HG02981 (cell line): ENCODE measurements around the gene CYBA.
A peak's percentile ranks its signal among the peaks of the same experiment; 100 is the strongest.
"Not testable (repeated sequence)": the region's sequence is repeated elsewhere in the genome, so short reads cannot be mapped to it uniquely, and the experiment has no call there.

Source experiments
- ATAC-seq: cut with Tn5 transposase; IDR thresholded peaks from one replicate; pipeline ENCODE4 v1.9.1; 2021; ENCODE audit warnings: mild to moderate bottlenecking, moderate library complexity; ENCODE audit not compliant: unreplicated experiment

The CYBA gene

GRCh38 chr16:88686439-88687253 is 35.8 kb upstream of the CYBA start, which contains the start of gene SNAI3:
TSS of gene SNAI3 (minus strand) at chr16:88686507. CDS start at chr16:88686406, 101 bp downstream.
- ATAC-seq, result peak; percentile 66

GRCh38 chr16:88686062-88686438 is 35.2 kb upstream of the CYBA start:
- no peak for ATAC-seq

GRCh38 chr16:88685156-88686061 is 34.6 kb upstream of the CYBA start:
- ATAC-seq, result no peak

GRCh38 chr16:88684569-88685155 is 33.8 kb upstream of the CYBA start:
- no peak for ATAC-seq

- ATAC-seq, result peak; percentile 69
Measured at GRCh38 chr16:88681709-88682451, 31.0 kb upstream of the CYBA start.

- peak; percentile 5 for ATAC-seq
Measured at GRCh38 chr16:88681084-88681680, 30.3 kb upstream of the CYBA start.

GRCh38 chr16:88680554-88681083 is 29.8 kb upstream of the CYBA start:
- ATAC-seq, result no peak

GRCh38 chr16:88678224-88678979 is 27.5 kb upstream of the CYBA start:
- no peak for ATAC-seq

GRCh38 chr16:88677721-88678120 is 26.9 kb upstream of the CYBA start:
- no peak for ATAC-seq

GRCh38 chr16:88676502-88677242 is 25.8 kb upstream of the CYBA start:
- ATAC-seq, result no peak

- ATAC-seq, result no peak
Measured at GRCh38 chr16:88673716-88674379, 23.0 kb upstream of the CYBA start.

GRCh38 chr16:88672776-88673175 is 21.9 kb upstream of the CYBA start:
- ATAC-seq, result no peak

- no peak for ATAC-seq
Measured at GRCh38 chr16:88671806-88672205, 21.0 kb upstream of the CYBA start.

- ATAC-seq, result no peak
Measured at GRCh38 chr16:88669980-88670379, 19.1 kb upstream of the CYBA start.

- ATAC-seq, result not testable (repeated sequence)
Measured at GRCh38 chr16:88669493-88669892, 18.6 kb upstream of the CYBA start.

GRCh38 chr16:88667461-88667860 is 16.6 kb upstream of the CYBA start:
- no peak for ATAC-seq

GRCh38 chr16:88665570-88665969 is 14.7 kb upstream of the CYBA start:
- no peak for ATAC-seq

GRCh38 chr16:88665148-88665547 is 14.3 kb upstream of the CYBA start:
- no peak for ATAC-seq
